Loucy (cell line): ENCODE data around the gene NRXN3.

Experiments used
- H2AFZ ChIP-seq: fragments of 200-600 bp; sonication (generic); 2 replicates; pipeline ENCODE4 v1.6.0; 2016; ENCODE audit warnings: antibody characterized with exemption, mild to moderate bottlenecking, low read length, moderate library complexity
- H3F3A ChIP-seq: fragments of 200-600 bp; 2 replicates; pipeline ENCODE4 v1.6.0; 2016; ENCODE audit warnings: antibody characterized with exemption, low read depth, mild to moderate bottlenecking
- H3K27me3 ChIP-seq: fragments of 200-600 bp; sonication (generic); 2 replicates; pipeline ENCODE4 v1.6.1; 2014; ENCODE audit warnings: low read length, mild to moderate bottlenecking; ENCODE audit not compliant: insufficient read depth, poor library complexity, severe bottlenecking
- H3K36me3 ChIP-seq: fragments of 200-600 bp; sonication (generic); 2 replicates; pipeline ENCODE4 v1.6.1; 2016; ENCODE audit warnings: low read length; ENCODE audit not compliant: insufficient read depth
- H3K4me1 ChIP-seq: fragments of 200-600 bp; sonication (generic); 2 replicates; pipeline ENCODE4 v1.5.1; 2014; ENCODE audit warnings: low read length, mild to moderate bottlenecking; ENCODE audit not compliant: insufficient read depth, poor library complexity, severe bottlenecking
- H3K4me2 ChIP-seq: fragments of 200-600 bp; sonication (generic); 2 replicates; pipeline ENCODE4 v1.6.0; 2014; ENCODE audit warnings: antibody characterized with exemption, low read length, low read depth, mild to moderate bottlenecking; ENCODE audit not compliant: poor library complexity, severe bottlenecking
- H3K4me3 ChIP-seq: fragments of 200-600 bp; sonication (generic); 2 replicates; pipeline ENCODE4 v1.5.1; 2014; ENCODE audit warnings: low read length, mild to moderate bottlenecking, mixed read lengths; ENCODE audit not compliant: poor library complexity, severe bottlenecking
- H3K79me2 ChIP-seq: fragments of 200-600 bp; sonication (generic); 2 replicates; pipeline ENCODE4 v1.6.1; 2014; ENCODE audit warnings: low read length; ENCODE audit not compliant: insufficient read depth
- H3K9ac ChIP-seq: fragments of 200-600 bp; sonication (generic); 2 replicates; pipeline ENCODE4 v1.6.0; 2014; ENCODE audit warnings: mild to moderate bottlenecking, low read depth, low read length, moderate library complexity; ENCODE audit not compliant: poor library complexity, severe bottlenecking
- H3K9me2 ChIP-seq: fragments of 200-600 bp; sonication (generic); replicated peaks from 2 replicates; pipeline ENCODE4 v1.6.1; 2016; ENCODE audit warnings: low read depth, low read length, mixed read lengths
- H3K9me3 ChIP-seq: fragments of 200-600 bp; sonication (generic); 2 replicates; pipeline ENCODE4 v1.6.1; 2014; ENCODE audit warnings: mild to moderate bottlenecking, antibody characterized with exemption, low read length, low read depth; ENCODE audit not compliant: insufficient read depth
- H4K20me1 ChIP-seq: fragments of 200-600 bp; sonication (generic); 2 replicates; pipeline ENCODE4 v1.6.0; 2014; ENCODE audit warnings: antibody characterized with exemption, low read length, mild to moderate bottlenecking; ENCODE audit not compliant: insufficient read depth, poor library complexity, severe bottlenecking
- CTCF ChIP-seq: fragments of 200-600 bp; sonication (generic); conservative IDR thresholded peaks from 2 replicates; pipeline ENCODE4 v1.5.1; 2014; ENCODE audit warnings: mild to moderate bottlenecking, antibody characterized with exemption, low read length
- EZH2phosphoT487 ChIP-seq: fragments of 200-600 bp; IDR thresholded peaks from 2 replicates; pipeline ENCODE4 v1.6.1; 2018; ENCODE audit warnings: antibody characterized with exemption, mild to moderate bottlenecking, moderate library complexity, borderline replicate concordance

NRXN3 gene

GRCh38 chr14:78405079-78405856, 235.1 kb downstream of the NRXN3 start:
- TF ChIP-seq EZH2phosphoT487 (no peak), CTCF (no peak)
- no peak overlapping the region for H2AFZ ChIP-seq
- no peaks in the 10 kb centered on the region for H3K79me2 ChIP-seq
- no peaks in the 10 kb centered on the region for H3K9me3 ChIP-seq
- H3K27me3 ChIP-seq: no peaks in the 10 kb centered on the region
- H3F3A ChIP-seq: no peaks in the 10 kb centered on the region
- H3K9ac ChIP-seq: no peak overlapping the region
- H3K4me3 ChIP-seq: no peak overlapping the region
- H3K9me2 ChIP-seq: no peaks in the 10 kb centered on the region
- H4K20me1 ChIP-seq: no peaks in the 10 kb centered on the region
- no peaks in the 10 kb centered on the region for H3K4me1 ChIP-seq
- H3K4me2 ChIP-seq: no peak overlapping the region
- H3K36me3 ChIP-seq: no peaks in the 10 kb centered on the region

GRCh38 chr14:78412475-78412874, 242.3 kb downstream of the NRXN3 start:
- H2AFZ ChIP-seq: no peak overlapping the region

GRCh38 chr14:78414172-78414571, 244.0 kb downstream of the NRXN3 start:
- no peaks in the 10 kb centered on the region for H3K27me3 ChIP-seq
- no peak overlapping the region for H3K4me3 ChIP-seq
- no peak overlapping the region for H3K9ac ChIP-seq
- H3K9me3 ChIP-seq: no peaks in the 10 kb centered on the region
- no peaks in the 10 kb centered on the region for H3F3A ChIP-seq
- H2AFZ ChIP-seq: no peak overlapping the region
- H3K4me1 ChIP-seq: no peaks in the 10 kb centered on the region
- TF ChIP-seq EZH2phosphoT487: no peak
- no peak for TF ChIP-seq CTCF
- H3K9me2 ChIP-seq: no peaks in the 10 kb centered on the region
- no peaks in the 10 kb centered on the region for H3K36me3 ChIP-seq
- no peaks in the 10 kb centered on the region for H4K20me1 ChIP-seq
- H3K79me2 ChIP-seq: no peaks in the 10 kb centered on the region
- H3K4me2 ChIP-seq: no peak overlapping the region

More at GRCh38 chr14:78412475-78412874, 242.3 kb downstream of the NRXN3 start:
- Histone ChIP-seq H3K36me3 (no peaks in the 10 kb centered on the region), H3F3A (no peaks in the 10 kb centered on the region), H3K27me3 (no peaks in the 10 kb centered on the region), H3K79me2 (no peaks in the 10 kb centered on the region), H3K9me3 (no peaks in the 10 kb centered on the region), H3K9me2 (no peaks in the 10 kb centered on the region), H3K4me3 (no peak overlapping the region), H3K4me2 (no peak overlapping the region), H4K20me1 (no peaks in the 10 kb centered on the region), H3K9ac (no peak overlapping the region), H3K4me1 (no peaks in the 10 kb centered on the region)
- TF ChIP-seq CTCF: no peak
- no peak for TF ChIP-seq EZH2phosphoT487
